GM19324 (cell line): ENCODE measurements around the gene PIAS3.
"Not testable (repeated sequence)": the region's sequence is repeated elsewhere in the genome, so short reads cannot be mapped to it uniquely, and the experiment has no call there.

ENCODE experiments used
- ATAC-seq: cut with Tn5 transposase; IDR thresholded peaks from one replicate; pipeline ENCODE4 v1.9.1; 2021; ENCODE audit warnings: mild to moderate bottlenecking, moderate library complexity; ENCODE audit not compliant: unreplicated experiment, low FRiP score

PIAS3 gene

DNA sequence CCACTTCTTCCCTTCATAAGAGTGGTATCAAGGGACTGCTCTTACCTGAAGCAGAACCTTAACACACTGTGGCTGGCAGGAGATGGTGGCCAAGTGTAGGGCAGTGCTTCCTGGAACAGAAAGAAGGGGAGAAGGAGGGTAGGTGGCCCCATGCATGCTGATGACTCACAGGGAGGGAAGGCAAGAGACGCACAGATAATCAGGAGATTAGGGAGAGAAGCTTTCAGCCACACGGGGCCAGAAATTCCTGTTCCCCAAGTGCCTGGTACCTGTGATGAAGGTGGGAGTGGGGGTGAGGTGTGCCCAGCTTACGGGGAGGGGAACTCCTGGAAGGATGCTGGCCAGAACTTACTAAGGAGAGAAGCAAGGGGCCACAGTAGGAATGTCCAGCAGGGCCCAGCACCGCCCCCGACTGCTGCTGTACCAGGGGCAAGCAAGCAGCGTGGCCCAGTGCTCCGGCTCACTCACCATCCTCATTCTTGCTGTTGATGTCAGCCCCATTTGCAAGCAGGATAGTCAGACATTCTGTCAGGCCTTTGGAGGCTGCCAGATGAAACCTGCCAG is 19.1 kb upstream of the PIAS3 start:
- ATAC-seq = no peak

DNA sequence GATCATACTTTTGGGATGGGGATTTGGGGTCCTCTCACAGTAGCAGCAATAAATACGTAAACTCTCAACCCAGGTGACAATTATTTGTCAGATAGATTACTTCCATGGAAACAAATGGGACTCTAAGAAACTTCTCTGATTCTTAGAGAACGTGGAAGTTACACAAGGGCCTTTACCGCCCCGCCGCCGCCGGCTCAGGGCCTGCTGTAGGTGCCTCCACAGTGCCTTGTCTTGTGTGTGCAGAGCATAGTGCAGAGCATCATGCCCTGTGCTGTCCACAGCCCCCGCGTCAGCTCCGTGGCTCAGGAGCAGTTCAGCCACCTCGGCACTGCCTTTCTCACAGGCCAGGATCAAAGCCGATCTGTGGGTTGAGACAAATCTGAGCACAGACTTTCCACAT is 15.8 kb upstream of the PIAS3 start:
- no peak for ATAC-seq

DNA sequence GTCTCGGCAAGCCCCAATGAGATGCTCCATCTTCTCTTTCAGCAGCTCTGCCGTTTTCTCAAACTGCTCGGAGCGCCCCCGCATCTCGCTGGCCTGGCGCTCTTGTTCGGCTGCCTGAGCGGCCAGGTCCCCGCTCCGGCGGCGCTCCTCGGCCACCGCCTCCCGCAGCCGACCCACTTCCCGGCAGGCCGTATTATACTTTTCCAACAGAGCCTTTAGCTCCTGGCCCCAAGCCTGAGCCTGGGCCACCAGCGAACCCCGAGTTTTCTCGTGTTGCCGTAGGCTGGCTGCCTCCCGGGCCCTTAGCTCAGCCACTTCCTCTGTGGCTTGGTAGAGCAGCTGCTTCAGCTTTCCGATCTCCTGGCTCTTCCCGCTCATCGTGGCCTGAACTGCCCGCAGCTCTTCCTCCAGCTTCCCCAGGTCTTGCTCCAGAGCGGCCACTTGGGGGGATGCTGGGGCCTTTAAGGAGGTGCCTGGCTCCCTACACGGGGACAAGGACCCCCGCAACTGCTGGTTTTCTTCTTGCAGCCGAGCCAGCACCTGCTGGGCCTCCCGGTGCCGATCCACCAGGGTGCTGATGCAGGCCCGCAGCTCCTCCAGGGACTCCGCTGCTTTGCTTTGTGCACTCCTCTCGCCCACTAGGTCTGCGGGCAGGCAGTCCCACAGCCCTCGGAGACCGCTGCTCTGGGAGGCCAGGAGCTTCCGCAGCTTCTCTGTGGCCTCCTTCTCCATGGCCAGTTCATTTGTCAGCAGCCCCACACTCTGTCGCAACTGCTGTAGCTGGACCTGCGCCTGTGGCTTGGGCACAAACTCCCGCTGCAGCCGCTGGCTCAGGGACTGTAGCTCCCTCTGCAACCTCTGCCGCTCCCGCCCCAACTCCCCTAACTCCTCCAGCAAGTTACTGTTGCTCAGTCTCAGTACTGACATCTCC is 13.4 kb upstream of the PIAS3 start:
- ATAC-seq = no peak

DNA sequence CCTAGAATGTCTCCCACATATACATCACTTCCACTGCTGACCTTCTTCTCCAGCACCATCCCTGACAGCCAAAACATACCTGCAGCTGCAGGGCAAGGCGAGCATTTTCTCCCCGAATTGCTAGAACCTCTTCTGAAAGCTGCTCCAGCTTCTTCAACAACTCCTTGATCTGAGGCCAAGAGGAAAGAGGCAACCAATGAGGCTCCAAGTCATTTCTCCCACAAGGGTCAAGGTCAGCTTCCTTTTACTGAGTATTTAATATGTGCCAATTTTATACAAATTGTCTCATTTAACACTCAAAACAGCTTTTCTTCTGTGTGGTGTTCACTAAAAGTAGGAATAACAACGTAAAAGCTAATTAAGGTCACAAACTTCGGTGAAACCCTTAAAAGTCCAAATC is 9.4 kb upstream of the PIAS3 start:
- no peak for ATAC-seq

DNA sequence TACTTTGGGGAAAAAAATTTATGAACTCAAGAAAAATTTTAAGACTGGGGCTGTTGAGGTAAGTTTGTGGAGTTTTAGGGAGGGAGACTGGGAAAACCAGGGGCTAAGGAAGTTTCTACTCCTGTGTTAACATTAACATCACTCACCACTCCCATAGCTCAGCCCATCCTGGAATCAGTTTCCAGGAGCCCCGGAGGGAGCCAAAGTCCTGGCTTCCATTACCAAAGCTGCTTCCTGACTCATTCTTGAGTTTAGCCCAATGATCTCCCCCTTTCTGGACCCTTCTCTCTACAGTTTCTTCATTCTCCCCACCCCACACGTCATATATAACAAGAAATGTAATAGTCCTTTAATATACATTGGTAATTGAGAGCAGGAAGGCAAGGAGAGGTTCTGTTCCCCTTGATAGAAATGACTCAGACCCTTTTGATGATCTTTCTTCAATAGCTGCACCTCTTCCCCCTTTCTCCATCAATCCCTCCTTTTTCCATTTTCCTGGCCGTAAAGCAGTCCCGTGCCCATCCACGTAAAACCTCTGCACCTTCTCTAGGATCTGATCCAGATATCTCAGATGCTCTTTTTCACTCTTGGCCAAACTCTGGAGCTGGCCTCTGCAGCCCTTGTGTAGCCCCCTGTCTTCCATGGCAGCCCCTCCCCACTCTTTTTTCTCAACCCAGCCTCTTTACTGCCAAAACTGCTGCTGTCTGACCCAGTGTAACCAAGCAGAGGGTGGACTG is 4.6 kb upstream of the PIAS3 start:
- ATAC-seq = no peak

DNA sequence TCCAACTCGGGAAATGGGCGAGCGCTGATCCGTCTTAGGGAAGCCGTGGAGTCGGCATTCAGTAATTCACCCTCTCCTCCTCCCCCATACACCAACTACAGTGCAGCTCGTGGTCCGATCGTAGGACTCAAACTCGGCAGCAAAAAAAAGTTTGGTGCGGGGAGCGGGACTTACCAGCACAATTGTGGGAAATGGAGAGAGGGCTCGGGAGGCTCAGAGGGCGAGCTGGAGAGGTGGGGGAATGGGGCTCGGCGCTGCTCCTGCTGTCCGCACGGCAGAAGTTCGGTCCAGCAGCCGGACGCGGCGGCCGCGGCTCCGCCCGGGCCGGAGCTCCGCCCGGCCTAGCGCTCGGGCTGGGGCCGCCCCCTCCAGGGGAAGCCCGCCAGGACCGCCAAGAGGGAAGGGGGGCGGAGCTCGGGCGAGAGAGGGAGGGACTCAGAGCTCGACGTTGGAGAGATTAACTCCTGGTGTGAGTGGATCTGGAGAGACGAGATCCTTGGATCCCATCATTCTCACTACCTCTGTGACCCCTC is 676 bp upstream of the PIAS3 start:
- ATAC-seq = peak; percentile 68

DNA sequence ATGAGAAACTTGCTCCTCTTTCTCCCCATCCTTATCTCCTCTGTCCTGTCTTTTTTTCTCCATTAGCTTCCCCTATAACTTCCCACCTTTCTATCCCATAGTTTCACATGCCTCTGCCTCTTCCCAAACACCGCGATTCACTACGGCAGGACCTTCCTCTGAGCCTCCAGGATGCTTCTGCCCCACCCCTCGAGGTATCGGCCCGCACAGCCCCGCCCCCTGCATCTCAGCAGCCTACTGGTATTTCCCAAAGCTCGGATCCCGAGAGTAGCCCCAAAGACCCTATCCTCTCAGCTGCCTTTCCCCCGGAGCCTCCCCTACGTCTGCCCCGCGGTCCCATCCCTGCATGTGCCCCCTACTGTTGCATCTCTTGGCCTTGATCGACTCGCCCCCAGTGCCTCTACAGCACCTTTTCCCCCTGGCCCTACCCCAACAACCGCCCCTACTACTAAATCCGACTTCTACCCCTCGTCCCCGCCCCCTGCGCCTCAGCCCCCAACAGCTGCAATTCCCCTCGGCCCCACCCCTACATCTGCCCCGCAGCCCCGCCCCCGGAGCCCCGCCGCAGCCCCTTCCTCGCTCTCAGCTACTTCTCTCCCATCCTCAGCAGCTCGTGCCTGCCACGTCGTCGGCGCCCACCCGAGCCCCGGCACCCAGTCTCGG is 512 bp downstream of the PIAS3 start:
- ATAC-seq = no peak

DNA sequence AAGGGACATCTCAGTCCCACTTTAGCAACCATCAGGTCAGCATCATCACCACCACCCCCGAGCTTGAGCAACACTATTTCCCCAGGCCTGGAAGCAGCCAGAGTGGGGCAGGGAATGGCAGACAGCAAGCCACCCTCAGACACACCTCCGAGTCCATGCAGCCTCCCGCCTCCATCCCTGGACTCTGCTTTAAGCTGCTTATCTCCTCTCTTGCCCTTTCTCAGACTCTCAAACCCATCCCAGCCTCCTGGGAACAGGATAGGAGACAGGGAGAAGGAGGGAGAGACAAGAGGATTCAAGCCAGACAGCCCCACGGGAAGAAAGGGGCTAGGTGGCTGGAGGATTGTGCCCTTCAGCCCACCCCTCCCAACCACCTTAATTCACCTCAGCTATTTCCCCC is 1.7 kb downstream of the PIAS3 start:
- ATAC-seq = no peak

DNA sequence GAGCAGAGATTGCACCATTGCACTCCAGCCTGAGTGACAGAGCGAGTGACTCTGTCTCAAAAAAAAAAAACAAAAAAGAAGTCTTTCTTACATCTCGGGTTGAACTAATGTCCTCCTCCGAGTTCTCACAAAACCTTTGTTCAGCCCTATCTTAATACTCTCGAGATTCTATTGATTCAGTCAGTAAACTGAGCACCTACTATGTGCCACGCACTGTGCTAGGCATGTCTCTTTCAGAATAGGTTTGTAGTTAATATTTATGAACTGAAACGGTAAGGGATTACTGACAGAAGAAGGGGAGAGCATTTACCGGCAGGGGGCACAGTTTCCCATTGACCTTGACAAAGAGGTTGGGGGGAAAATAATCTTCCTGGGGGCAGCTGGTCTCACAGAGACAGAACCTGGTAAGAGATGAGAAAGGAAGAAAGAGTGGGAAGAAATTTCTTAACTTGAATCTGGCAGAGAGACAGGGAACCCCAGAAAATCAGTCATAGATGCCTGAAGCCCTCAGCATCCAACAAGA is 3.4 kb downstream of the PIAS3 start:
- no peak for ATAC-seq

DNA sequence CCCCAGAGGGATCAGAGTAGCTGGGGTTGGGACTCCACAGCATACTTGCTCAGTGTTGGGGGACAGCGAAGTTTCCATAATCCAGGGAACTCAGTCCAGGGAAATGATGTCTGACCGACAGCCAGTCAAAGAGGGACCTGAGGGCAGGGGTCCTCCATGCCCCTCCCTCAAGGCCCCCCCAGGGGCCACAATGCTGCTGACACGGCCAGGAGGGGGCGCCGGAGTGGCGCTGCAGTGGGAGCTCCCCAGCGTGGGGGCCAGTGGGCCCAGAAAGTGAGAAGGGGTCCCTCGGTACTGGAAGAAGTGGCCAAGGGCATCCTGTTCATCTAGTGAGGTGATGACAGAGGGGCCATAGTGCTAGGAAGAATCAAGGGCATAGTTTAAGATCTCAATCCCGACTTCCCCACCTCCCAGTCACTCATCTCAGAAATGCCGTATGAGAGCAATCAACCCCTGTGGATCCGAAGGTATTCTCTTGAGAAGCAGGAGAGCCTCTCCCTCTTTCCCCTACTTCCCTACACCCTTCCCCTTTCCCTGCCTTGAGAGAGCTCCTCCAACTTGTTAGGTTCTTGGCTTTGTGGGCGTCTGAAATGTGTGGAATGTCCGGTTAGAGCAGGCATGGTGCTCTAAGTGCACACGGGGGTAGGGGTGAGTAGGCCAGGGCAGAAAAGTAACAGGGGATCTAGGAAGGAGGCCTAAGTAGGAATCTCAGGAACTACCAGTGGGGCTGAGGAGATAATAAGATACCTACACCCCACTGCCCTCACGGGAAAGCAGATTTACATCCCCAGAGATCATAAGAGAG is 9.3 kb downstream of the PIAS3 start:
- ATAC-seq = no peak

DNA sequence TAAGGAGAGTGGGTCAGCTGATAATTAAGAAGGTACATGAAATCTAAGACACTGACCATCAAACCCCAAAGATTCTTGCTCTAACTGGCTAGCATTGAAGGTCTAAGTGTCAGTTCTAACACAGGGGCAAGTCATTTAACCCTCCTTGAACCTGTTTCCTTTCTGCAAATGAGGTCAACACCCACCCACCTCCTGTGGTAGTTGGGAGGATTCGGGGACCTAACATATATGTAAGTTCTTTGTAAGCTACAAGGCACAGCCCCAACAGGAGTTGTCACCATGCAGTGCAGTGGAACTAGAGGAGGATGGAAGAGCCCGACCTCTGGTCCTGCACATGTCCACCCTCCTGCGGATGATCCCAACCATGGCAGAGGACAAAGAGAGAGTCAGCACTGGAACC is 11.1 kb downstream of the PIAS3 start:
- ATAC-seq = no peak

DNA sequence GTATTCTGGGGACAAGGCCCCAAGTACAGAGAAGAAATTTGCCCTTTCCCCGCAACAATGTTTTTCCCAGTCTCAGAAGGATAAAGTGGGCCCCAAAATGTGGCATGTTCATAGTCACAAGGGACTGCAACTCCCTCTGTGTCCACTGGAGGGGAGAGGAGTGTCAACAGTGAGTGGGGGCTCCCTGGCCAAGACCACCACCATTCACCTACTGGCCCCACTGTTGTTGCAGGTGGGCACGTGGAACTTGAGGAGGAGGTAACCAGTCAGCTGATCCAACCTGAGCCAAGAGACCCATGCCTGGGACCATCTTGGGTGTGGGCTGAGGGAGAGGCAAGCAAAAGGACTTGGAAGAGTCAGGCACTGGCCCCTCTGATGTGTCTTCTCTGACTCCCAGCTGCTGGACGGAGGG is 12.7 kb downstream of the PIAS3 start:
- ATAC-seq = no peak

DNA sequence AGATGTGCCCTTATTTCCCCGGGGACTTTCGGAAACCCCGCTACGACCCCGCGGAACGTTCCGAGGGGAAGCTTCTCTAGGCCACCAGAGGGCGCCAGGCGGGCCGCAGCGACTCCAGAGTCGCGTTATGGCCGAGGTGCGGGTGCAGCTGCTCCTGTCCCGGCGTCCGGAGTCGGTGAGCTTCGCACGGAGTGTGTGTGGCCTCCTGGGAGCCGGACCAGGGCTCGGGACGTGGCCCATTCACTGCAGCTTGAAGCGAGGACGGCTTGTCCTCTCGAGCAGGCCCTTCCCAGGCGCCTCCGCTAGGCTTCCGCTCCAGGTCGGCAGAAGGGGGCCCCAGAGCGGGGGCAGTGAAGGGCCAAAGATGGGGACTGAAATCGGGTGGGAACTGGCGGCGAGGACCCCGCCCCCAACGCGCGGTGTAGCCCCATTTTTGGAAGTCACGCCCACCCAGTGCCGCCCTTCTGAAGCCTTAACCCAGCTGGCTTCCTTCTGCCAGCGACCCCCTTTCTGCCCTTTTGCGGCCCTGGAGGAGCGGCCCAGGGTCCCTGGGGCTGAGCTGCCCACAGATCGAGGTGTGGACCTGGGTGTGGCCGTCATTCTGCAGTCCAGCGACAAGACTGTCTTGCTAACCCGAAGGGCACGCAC is 13.2 kb downstream of the PIAS3 start, which contains the start of gene NUDT17:
NUDT17 (plus strand) TSS at position 117 of the 648 bp plus-strand sequence; CDS start at position 128, 11 bp downstream.
- peak; percentile 68 for ATAC-seq

DNA sequence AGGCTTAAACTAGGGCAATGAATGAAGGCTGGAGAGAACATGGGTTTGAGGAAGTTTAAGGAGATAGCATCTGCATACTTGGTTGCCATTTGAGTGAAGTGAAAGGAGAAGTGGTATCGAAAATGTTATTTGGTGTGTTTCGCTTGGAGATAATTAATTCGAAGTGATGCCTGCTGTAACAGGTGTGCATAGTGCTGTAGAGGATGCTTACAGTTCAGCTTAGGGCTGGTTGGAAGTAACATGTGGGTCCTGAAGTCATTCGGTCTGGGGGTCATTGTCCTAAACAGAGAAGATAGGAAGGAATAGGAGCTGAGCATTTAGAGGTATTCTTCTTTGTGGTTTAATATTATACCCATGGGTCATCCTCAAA is 13.8 kb downstream of the PIAS3 start:
- peak; percentile 64 for ATAC-seq

DNA sequence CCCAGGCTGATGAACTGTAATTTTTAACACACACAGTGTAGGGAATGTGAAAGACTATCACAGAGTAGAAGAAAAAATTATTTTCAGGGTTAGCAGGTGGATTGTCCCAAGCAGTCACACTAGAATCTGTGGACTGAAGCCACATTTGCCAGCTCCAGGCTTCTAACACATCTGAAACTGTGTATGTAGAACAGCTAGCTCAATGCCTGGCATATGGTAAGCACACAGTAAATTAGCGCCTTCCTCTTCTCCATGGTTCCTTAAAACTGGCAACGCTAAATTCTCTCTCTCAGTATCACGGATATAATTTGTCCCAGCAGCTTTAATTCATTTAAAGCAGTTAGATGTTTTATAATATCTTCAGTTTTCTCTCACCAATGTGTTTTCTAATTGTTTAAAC is 15.8 kb downstream of the PIAS3 start:
- no peak for ATAC-seq

DNA sequence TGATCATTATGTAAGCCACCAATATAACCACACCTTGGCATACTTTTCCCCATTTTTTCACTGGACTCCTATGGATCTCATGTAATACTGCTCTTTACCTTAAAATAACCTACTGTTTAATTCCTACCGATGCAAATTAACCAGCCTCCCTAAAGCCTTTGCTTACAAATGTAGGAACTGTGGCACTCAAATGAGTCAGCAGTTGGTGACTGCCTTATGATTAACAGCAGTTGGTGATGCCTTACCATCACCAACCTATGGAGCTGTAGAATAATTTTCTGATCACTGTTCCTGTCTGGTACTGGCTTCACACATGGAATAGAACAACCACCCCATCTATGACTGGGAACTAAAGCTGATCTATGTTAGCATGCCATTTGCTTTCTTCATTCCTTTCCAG is 21.2 kb downstream of the PIAS3 start:
- ATAC-seq = no peak

DNA sequence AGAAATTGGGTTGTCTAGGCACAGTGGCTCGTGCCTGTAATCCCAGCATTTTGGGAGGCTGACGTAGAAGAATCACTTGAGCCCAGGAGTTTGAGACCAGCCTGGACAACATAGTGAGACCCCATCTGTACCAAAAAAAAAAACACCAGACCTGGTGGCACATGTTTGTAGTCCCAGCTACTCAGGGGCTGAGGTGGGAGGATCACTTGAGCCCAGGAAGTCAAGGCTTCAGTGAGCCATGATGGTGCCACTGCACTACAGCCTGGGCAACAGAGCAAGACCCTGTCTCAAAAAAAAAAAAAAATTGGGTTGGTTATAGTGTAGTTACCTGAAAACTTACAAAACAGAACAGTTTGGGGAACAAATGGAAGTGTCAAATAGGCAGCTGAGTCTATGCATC is 28.1 kb downstream of the PIAS3 start:
- ATAC-seq = not testable (repeated sequence)

DNA sequence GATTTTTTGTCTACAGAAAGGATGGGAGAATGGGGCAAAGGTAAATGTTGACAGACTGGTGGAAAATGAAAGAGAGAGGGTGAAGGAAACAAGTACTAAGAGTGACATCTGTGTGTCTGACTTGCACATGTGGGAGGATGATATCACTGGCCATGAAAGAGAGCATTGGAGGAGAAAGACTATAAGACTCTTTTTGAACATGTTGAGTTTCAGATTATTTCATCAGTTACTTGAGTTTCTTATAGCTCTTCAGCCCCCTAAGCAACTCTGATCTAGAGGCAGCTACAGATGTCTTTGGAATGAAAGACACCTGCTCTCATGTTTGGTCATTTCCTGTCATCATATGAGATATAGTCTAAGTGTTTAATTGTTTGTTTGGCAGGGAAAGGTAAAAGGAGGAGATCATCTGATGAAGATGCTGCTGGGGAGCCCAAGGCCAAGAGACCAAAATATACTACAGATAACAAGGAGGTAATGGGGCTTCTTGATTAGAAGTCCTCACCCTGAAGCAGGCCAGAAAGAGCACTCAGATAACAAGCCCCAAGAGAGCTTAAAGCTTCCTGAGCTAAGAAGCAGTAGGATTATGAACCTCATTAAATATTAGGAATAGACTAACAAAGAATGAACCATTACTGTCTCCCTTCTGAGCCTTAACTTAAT is 30.4 kb downstream of the PIAS3 start:
- ATAC-seq = no peak

DNA sequence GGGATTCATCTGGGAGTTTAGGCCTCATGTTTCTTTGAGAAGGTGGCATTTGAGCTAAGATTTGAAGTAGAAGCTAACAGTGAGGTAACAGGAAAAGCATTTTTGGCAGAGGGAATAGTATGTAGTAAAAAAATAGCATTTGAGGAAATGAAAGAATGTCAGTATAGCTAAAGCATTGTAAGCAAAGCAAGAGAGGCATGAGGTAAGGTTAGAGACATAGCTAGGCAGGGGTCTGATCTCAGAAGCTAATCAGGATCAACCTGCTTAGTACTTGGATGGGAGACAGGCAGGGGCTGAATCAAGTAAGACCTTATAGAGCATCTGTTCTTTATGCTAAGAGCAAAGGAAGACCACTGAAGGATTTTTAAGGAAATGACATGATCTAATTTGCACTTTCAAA is 30.9 kb downstream of the PIAS3 start:
- ATAC-seq = no peak
